Lower leg skin (tissue), 4 donors: ENCODE data around the gene MYO1B. TPM values are rescaled to one million over a fixed set of nuclear protein-coding genes. Genes with fewer than 3 reads are reported as not detected.

Experiments used
- DNase-seq, 2 donors: peaks; one replicate each; pipeline ENCODE4 v3.0.0-alpha.2; 2019; ENCODE audit warnings: low spot score in 2 of 2
- H3K4me3 ChIP-seq: fragments of 200-600 bp; sonication (generic); 2 replicates; pipeline ENCODE4 v1.5.1; 2017; ENCODE audit warnings: mild to moderate bottlenecking, low read depth; ENCODE audit not compliant: poor library complexity, severe bottlenecking
- POLR2A ChIP-seq, 2 donors: fragments of 450-650 bp; IDR thresholded peaks; one replicate each; pipeline ENCODE4 v1.6.1; 2016 to 2017; ENCODE audit warnings: antibody characterized with exemption in 2 of 2, mild to moderate bottlenecking in 1 of 2, moderate library complexity in 1 of 2
- WGBS, 2 donors: methylation state at CpG; one replicate each; pipeline ENCODE4 v1.1.5; 2018; 5-methylcytosine and 5-hydroxymethylcytosine counted together
- intact Hi-C: fragments of 100-400 bp; cut with DNase I; formaldehyde crosslinking; loops from one replicate; pipeline ENCODE4 v1.15.0; 2023; ENCODE audit warnings: low total_unique reads
- total RNA-seq, 4 donors: library from RNA; depleted of rRNA; stranded (reverse); fragments of >200 nt; gene quantifications; one replicate each; pipeline ENCODE4 v1.1.0, GENCODE V29; 2016
- TF ChIP-seq, protein P1 (sequence below), 3 donors: fragments of 450-650 bp; IDR thresholded peaks; one replicate each; pipeline ENCODE4 v1.5.1; 2016; ENCODE audit warnings: antibody characterized with exemption in 3 of 3, mild to moderate bottlenecking in 3 of 3, moderate library complexity in 2 of 3

MYO1B gene
- total RNA-seq, 4 donors from 2014 or later = 24.6 to 53.0 (median 36.9) TPM

DNA sequence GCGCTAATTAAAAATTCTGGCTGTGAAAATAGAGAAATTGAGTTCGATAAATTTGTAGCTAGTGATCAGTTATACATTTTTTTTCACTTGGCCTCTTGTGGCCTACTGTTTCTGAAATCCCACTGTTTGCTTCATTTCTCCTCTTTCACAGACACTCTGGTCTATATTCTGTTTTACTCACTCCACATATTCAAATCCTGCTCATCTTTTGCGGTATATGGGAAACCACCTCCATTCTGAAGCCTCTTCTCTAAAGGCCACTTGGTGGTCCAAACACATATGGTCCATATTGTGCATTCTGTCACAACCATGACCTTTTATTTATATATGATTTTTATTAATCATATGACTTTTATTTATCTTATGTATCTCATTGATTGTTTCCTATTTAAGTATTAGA, 67.0 kb downstream of the MYO1B start:
- TF ChIP-seq POLR2A (IDR thresholded peaks at IDR 0.05) = no peak
- TF ChIP-seq, protein P1, sequence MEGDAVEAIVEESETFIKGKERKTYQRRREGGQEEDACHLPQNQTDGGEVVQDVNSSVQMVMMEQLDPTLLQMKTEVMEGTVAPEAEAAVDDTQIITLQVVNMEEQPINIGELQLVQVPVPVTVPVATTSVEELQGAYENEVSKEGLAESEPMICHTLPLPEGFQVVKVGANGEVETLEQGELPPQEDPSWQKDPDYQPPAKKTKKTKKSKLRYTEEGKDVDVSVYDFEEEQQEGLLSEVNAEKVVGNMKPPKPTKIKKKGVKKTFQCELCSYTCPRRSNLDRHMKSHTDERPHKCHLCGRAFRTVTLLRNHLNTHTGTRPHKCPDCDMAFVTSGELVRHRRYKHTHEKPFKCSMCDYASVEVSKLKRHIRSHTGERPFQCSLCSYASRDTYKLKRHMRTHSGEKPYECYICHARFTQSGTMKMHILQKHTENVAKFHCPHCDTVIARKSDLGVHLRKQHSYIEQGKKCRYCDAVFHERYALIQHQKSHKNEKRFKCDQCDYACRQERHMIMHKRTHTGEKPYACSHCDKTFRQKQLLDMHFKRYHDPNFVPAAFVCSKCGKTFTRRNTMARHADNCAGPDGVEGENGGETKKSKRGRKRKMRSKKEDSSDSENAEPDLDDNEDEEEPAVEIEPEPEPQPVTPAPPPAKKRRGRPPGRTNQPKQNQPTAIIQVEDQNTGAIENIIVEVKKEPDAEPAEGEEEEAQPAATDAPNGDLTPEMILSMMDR (IDR thresholded peaks at IDR 0.05) = no peak
- DNase-seq = no peak
- intact Hi-C loops = no loop called here
- 92 to 94% methylated on average over 3 of the region's 3 CpGs for WGBS, 2 donors
- no peak overlapping the region for H3K4me3 ChIP-seq

DNA sequence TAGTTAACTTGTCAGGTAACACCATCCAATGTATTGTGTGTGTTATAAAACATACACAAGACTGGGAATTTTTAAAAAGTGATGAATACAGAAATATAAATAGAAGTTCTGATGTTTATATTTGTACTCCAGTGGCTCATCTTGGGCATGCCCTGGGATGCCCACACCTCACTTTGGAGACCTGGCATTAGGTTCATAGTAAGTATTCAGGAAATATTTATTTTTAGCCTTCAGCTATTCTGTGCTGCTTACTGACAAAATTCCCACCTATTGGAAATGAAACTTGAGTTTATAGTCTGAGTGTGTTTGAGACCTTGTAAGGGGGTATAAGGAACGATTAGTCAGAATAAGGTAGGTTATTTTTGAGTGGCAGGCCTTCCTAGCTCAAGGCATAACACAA, 67.5 kb downstream of the MYO1B start:
- no peak for DNase-seq
- no peak for TF ChIP-seq POLR2A (IDR thresholded peaks at IDR 0.05)
- TF ChIP-seq, protein P1 (IDR thresholded peaks at IDR 0.05) = no peak
- H3K4me3 ChIP-seq = no peak overlapping the region
- 50 to 53% methylated on average over 1 of the region's 1 CpG for WGBS, 2 donors
- intact Hi-C loops = no loop called here

DNA sequence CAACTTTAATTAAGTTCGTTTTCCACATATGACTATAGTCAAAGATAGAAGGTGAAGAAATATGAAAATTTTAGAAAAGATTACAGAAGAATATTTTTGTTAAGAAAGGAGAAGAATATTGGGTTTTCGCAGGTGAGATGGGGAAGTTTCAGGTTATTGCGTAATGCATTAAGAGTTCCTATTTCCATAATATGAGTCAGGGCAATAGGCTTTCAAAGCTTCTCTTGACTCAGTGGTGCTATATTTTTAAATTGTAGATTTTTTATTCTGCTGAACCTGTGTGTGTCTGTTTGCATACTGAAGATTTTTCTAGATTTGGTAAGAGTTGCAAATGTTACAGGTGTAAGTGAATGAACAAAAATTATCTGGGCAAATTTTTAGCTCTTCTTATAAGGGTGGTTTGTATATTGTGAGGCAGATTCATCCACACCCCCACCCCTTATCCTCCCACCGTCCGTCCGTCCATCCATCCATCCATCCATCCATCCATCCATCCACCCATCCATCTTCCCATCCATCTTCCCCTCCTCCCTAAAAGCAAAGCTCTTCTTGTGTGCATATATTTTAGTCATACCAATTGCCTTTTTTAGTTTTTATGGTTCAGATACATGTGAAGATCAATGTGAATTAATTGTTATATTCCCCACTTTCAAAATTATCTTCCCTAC, 69.6 kb downstream of the MYO1B start:
- no peak for DNase-seq

DNA sequence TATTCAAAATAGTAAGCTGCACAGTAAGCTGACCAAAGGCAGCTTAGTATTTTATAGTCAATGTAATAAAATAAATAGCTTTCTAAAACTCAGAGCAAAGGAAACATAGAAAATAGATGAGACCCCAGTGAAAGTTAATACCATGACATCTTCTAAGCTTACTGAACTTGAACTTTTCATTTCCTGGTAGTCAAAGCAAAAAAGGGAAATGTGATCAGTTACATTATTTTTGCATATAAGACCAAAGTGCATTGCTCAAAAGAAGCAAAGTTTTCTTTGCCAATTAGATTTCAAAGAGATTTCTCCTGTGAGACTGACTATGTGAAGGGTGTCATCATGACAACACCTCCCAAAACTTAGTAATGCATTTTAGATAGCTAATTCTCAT, 70.2 kb downstream of the MYO1B start:
- no peak for DNase-seq
- intact Hi-C loops = no loop called here
- H3K4me3 ChIP-seq = no peak overlapping the region
- TF ChIP-seq POLR2A (IDR thresholded peaks at IDR 0.05) = no peak
- TF ChIP-seq, protein P1 (IDR thresholded peaks at IDR 0.05) = no peak

More for the DNA sequence above, 69.6 kb downstream of the MYO1B start:
- 92 to 96% methylated on average over 6 of the region's 6 CpGs for WGBS, 2 donors
- intact Hi-C loops = no loop called here
- TF ChIP-seq, protein P1 (IDR thresholded peaks at IDR 0.05) = no peak
- TF ChIP-seq POLR2A (IDR thresholded peaks at IDR 0.05) = no peak
- no peak overlapping the region for H3K4me3 ChIP-seq

DNA sequence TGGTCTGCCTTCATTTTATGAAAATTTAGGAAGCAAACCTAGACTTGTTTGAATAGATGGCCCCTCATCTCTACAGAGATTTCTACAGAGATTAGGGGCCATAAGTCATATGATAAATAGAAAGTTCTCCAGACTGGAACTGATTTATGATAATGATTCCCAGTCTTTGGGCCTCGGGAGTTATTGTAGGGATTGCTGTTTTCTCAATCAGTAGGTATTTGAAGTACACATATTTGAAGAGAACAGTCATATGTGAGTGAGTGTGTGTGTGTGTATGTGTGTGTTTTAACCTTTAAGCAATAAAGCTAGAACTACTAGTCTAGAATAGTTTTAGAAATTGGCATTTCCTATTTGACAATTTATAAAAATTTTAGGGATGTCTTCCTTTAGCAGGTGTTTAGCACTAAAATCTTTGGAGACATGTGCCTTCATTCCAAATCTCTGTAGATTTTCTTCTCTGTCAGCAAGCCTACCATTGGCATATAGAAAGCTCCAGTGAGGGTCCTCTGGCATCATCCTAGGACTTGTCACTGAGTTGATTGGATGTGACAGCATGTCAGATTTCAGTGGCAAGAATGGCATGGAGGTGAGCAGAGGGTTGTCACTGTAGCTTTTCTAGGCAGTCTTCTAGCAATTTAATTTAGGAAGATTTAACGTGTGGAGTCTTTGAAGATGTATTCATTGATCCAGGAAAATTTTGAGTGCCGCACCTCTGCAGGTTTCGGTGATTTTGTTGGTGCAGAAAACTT, 71.2 kb downstream of the MYO1B start:
- intact Hi-C loops = no loop called here
- no peak for DNase-seq
- TF ChIP-seq POLR2A (IDR thresholded peaks at IDR 0.05) = no peak
- TF ChIP-seq, protein P1 (IDR thresholded peaks at IDR 0.05) = no peak
- H3K4me3 ChIP-seq = no peak overlapping the region
- WGBS, 2 donors = 75 to 77% methylated on average over 4 of the region's 4 CpGs
